ENCODE data around the gene ACTL6B.
A peak's percentile ranks its signal among the peaks of the same experiment; 100 is the strongest.

The ACTL6B gene

GRCh38 chr7:100640517-100641440 is 15.5 kb downstream of the ACTL6B start:
- no peak for TF ChIP-seq CTCF (conservative IDR thresholded peaks at IDR 0.05)
- no peak overlapping the region for H3K27ac ChIP-seq

- no peak for TF ChIP-seq CTCF (conservative IDR thresholded peaks at IDR 0.05)
- H3K27ac ChIP-seq: no peak overlapping the region
These were observed 16.2 kb downstream of the ACTL6B start for GRCh38 chr7:100639995-100640516.

- peak; percentile 71 for TF ChIP-seq CTCF (conservative IDR thresholded peaks at IDR 0.05)
- H3K27ac ChIP-seq: peak overlapping the region; percentile 52; the same call in 1 of the 2 replicates
These were observed 23.1 kb downstream of the ACTL6B start for GRCh38 chr7:100632951-100633717.

GRCh38 chr7:100630066-100630465 is 26.2 kb downstream of the ACTL6B start:
- TF ChIP-seq CTCF (conservative IDR thresholded peaks at IDR 0.05): no peak
- H3K27ac ChIP-seq: no peak overlapping the region

GRCh38 chr7:100629117-100629716 is 27.0 kb downstream of the ACTL6B start:
- no peak overlapping the region for H3K27ac ChIP-seq
- TF ChIP-seq CTCF (conservative IDR thresholded peaks at IDR 0.05): peak; percentile 38

- no peak for TF ChIP-seq CTCF (conservative IDR thresholded peaks at IDR 0.05)
- H3K27ac ChIP-seq: peak overlapping the region; percentile 70; the same call in 1 of the 2 replicates
These were observed 29.1 kb downstream of the ACTL6B start for GRCh38 chr7:100627238-100627549.
